Skeletal muscle satellite cell (primary cell): ENCODE measurements around the gene HNRNPF.

Experiments
- H3K27me3 ChIP-seq: 2 replicates; pipeline ENCODE4 v1.7.0; 2013; ENCODE audit warnings: low read length; ENCODE audit not compliant: control insufficient read depth, insufficient read depth
- H3K36me3 ChIP-seq: 2 replicates; pipeline ENCODE4 v1.7.0; 2013; ENCODE audit warnings: mild to moderate bottlenecking, control low read depth, low read length; ENCODE audit not compliant: insufficient read depth
- H3K4me1 ChIP-seq: 2 replicates; pipeline ENCODE4 v1.7.0; 2013; ENCODE audit warnings: low read length; ENCODE audit not compliant: control insufficient read depth, insufficient read depth
- H3K4me2 ChIP-seq: 2 replicates; pipeline ENCODE4 v1.7.0; 2013; ENCODE audit warnings: mild to moderate bottlenecking, low read length
- H3K4me3 ChIP-seq: 2 replicates; pipeline ENCODE4 v1.7.0; 2013; ENCODE audit warnings: low read length
- H3K9ac ChIP-seq: 2 replicates; pipeline ENCODE4 v1.7.0; 2013; ENCODE audit warnings: mild to moderate bottlenecking, low read depth, low read length, moderate library complexity
- H3K9me3 ChIP-seq: replicated peaks from 2 replicates; pipeline ENCODE4 v1.7.0; 2013; ENCODE audit warnings: mild to moderate bottlenecking, control low read depth, low read length

The HNRNPF gene

GRCh38 chr10:43371418-43371817 is 37.6 kb downstream of the HNRNPF start, which contains the start of gene FXYD4:
FXYD4 (plus strand) TSS chr10:43371636; CDS start chr10:43373747, 2,111 bp downstream.
- Histone ChIP-seq H3K36me3 (no peaks in the 10 kb centered on the region), H3K27me3 (peaks cover 10% of the 10 kb centered on the region), H3K9ac (no peak within 1 kb of the TSS)

DNA sequence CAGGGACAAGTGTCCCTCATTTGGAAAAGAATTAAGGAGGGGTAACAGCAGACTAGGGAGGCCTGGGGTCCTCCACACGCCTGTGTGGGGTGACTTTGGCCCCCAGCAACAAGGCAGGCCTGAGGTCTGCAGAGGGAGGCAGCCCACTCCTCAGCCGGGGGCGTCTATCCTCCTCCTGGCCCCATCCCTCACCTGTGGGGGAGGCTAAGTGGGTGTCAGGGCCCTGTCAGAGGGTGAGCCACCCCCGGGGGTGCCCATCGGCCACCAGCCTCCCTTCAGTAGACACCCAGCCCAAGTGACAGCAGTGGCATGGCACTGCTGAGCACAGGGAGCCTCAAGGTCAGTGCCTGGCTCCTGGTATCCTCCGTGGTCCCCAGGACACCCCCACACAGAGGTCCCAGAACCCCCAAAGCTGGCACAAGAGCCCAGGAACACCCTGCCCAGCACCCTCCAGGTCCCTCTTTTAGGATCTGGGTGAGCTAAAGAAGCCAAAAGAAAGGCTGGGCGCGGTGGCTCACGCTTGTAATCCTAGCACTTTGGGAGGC is 38.2 kb downstream of the HNRNPF start:
- Histone ChIP-seq H3K4me2 (no peak overlapping the region), H3K9ac (no peak overlapping the region), H3K4me1 (no peaks in the 10 kb centered on the region)

More at GRCh38 chr10:43371418-43371817, 37.6 kb downstream of the HNRNPF start, which contains the start of gene FXYD4:
- Histone ChIP-seq H3K4me2 (no peak within 1 kb of the TSS), H3K4me1 (no peaks in the 10 kb centered on the region), H3K9me3 (no peaks in the 10 kb centered on the region), H3K4me3 (no peak within 1 kb of the TSS)

GRCh38 chr10:43369921-43370320 is 39.1 kb downstream of the HNRNPF start:
- Histone ChIP-seq H3K9ac (no peak overlapping the region), H3K4me3 (no peak overlapping the region), H3K9me3 (no peaks in the 10 kb centered on the region), H3K4me2 (no peak overlapping the region), H3K36me3 (no peaks in the 10 kb centered on the region), H3K27me3 (peaks cover 5% of the 10 kb centered on the region), H3K4me1 (no peaks in the 10 kb centered on the region)

More for the DNA sequence above, 38.2 kb downstream of the HNRNPF start:
- Histone ChIP-seq H3K9me3 (no peaks in the 10 kb centered on the region), H3K4me3 (no peak overlapping the region), H3K27me3 (peaks cover 7% of the 10 kb centered on the region), H3K36me3 (no peaks in the 10 kb centered on the region)

DNA sequence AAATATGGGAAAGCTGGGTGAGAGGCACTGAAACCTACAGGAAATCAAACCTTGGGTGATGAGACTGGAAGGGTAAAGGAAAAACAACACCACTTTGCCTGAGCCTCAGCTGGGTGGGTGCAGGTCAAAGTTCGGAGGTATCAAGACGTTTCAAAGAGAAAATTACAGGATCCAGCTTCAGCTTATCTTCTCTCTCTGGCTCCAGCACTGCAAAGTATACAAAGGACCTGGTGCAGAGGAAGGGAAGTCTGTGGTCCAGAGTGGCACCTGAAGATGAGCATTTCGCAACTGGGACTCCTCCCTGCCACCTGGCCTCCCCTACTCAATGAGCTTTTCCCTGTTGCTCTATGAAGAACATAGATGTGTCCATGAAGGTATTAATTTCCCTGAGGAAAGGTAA is 44.0 kb downstream of the HNRNPF start:
- Histone ChIP-seq H3K9me3 (no peaks in the 10 kb centered on the region), H3K4me2 (no peak overlapping the region), H3K36me3 (no peaks in the 10 kb centered on the region), H3K4me1 (peaks cover 10% of the 10 kb centered on the region), H3K27me3 (peaks cover 9% of the 10 kb centered on the region), H3K4me3 (no peak overlapping the region), H3K9ac (no peak overlapping the region)

GRCh38 chr10:43362191-43362839 is 46.7 kb downstream of the HNRNPF start:
- peak overlapping the region; percentile 56 for H3K9ac ChIP-seq

GRCh38 chr10:43361547-43362190 is 47.3 kb downstream of the HNRNPF start:
- H3K9ac ChIP-seq: peak overlapping the region; percentile 56
- H3K9me3 ChIP-seq: no peaks in the 10 kb centered on the region
- H3K36me3 ChIP-seq: no peaks in the 10 kb centered on the region
- H3K4me2 ChIP-seq: peak overlapping the region; percentile 85
- peak overlapping the region; percentile 70 for H3K4me3 ChIP-seq
- H3K4me1 ChIP-seq: peaks cover 10% of the 10 kb centered on the region
- H3K27me3 ChIP-seq: peaks cover 9% of the 10 kb centered on the region

More at GRCh38 chr10:43362191-43362839, 46.7 kb downstream of the HNRNPF start:
- H3K4me3 ChIP-seq: peak overlapping the region; percentile 70
- H3K27me3 ChIP-seq: peaks cover 9% of the 10 kb centered on the region
- H3K36me3 ChIP-seq: no peaks in the 10 kb centered on the region
- H3K9me3 ChIP-seq: no peaks in the 10 kb centered on the region
- H3K4me2 ChIP-seq: peak overlapping the region; percentile 85
- H3K4me1 ChIP-seq: peaks cover 10% of the 10 kb centered on the region

DNA sequence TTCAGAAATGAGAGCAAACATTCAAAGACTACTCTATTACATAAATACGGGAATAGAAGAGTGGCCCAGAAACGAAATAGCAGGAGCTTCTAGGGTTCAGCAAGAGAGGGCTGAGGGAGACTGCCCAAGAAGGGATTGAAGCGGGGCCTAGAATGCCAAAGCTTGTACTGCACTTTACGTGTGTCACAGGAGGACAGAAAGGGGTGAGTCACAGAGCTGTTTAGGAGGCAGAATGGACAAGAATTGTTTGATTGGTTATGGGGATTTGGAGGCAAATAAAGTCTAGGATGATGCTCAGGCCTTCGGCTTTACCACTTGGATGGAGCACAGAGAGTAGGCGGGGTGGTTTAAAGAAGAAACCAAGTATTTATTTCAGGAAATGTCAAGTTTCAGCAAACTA is 48.9 kb downstream of the HNRNPF start:
- peaks cover 19% of the 10 kb centered on the region for H3K4me1 ChIP-seq
- no peaks in the 10 kb centered on the region for H3K36me3 ChIP-seq
- H3K4me3 ChIP-seq: no peak overlapping the region
- no peak overlapping the region for H3K9ac ChIP-seq
- no peak overlapping the region for H3K4me2 ChIP-seq
- H3K27me3 ChIP-seq: peaks cover 9% of the 10 kb centered on the region
- no peaks in the 10 kb centered on the region for H3K9me3 ChIP-seq

DNA sequence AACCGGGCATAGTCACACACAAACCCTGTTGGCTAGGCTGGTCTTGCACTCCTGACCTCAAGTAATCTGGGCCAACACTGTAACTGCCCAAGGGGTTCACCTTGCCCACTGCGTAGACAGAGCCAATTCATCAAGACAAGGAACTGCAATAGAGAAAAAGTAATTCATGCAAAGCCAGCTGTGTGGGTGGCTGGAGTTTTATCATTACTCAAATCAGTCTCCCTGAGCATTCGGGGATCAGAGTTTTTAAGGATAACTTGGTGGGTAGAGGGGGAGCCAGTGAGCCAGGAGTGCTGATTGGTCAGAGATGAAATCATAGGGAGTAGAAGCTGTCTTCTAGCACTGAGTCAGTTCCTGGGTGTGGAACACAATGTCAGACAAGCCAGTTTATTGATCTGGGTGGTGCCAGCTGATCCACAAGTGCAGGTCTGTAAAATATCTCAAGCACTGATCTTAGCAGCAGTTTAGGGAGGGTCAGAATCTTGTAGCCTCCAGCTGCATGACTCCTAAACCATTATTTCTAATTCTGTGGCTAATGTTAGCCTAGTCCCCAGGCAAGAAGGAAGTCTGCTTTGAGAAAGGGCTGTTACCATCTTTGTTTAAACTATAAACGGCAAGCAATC is 53.1 kb downstream of the HNRNPF start:
- H3K9me3 ChIP-seq: no peaks in the 10 kb centered on the region
- H3K36me3 ChIP-seq: no peaks in the 10 kb centered on the region
- H3K4me3 ChIP-seq: no peak overlapping the region
- peaks cover 7% of the 10 kb centered on the region for H3K27me3 ChIP-seq
- H3K4me1 ChIP-seq: peaks cover 8% of the 10 kb centered on the region
- H3K4me2 ChIP-seq: peak overlapping the region; percentile 46
- no peak overlapping the region for H3K9ac ChIP-seq

- no peaks in the 10 kb centered on the region for H3K36me3 ChIP-seq
- H3K27me3 ChIP-seq: peaks cover 16% of the 10 kb centered on the region
- peaks cover 8% of the 10 kb centered on the region for H3K4me1 ChIP-seq
- H3K4me2 ChIP-seq: no peak overlapping the region
- no peak overlapping the region for H3K4me3 ChIP-seq
- no peak overlapping the region for H3K9ac ChIP-seq
- no peaks in the 10 kb centered on the region for H3K9me3 ChIP-seq
Measured at GRCh38 chr10:43354879-43355380, 54.1 kb downstream of the HNRNPF start.

- H3K27me3 ChIP-seq: peaks cover 18% of the 10 kb centered on the region
- no peak overlapping the region for H3K4me3 ChIP-seq
- H3K36me3 ChIP-seq: no peaks in the 10 kb centered on the region
- no peaks in the 10 kb centered on the region for H3K9me3 ChIP-seq
- H3K4me1 ChIP-seq: peaks cover 8% of the 10 kb centered on the region
- H3K4me2 ChIP-seq: no peak overlapping the region
- H3K9ac ChIP-seq: no peak overlapping the region
Measured at GRCh38 chr10:43354330-43354635, 54.7 kb downstream of the HNRNPF start.

- Histone ChIP-seq H3K27me3 (peaks cover 18% of the 10 kb centered on the region), H3K4me3 (no peak overlapping the region), H3K4me1 (peaks cover 8% of the 10 kb centered on the region), H3K4me2 (no peak overlapping the region), H3K9me3 (no peaks in the 10 kb centered on the region), H3K36me3 (no peaks in the 10 kb centered on the region), H3K9ac (no peak overlapping the region)
Measured at GRCh38 chr10:43353495-43354329, 55.3 kb downstream of the HNRNPF start.
